Activated CD8-positive, alpha-beta T cell treated with anti-CD3 and anti-CD28 coated beads for 36 hours (primary cell): ENCODE results near the gene COL8A2. TPM values are rescaled to one million over a fixed set of nuclear protein-coding genes. Genes with fewer than 3 reads are reported as not detected.

Source experiments
- ATAC-seq: fragments of 200-7000 bp; cut with Tn5 transposase; one replicate; pipeline ENCODE4 v1.10.0; 2021; ENCODE audit warnings: mild to moderate bottlenecking, moderate library complexity
- CTCF ChIA-PET: fragments of 350-600 bp; sonication (Branson Sonifier 250); formaldehyde crosslinking; loops from one replicate; lab custom pipeline; 2021; ENCODE audit warnings: antibody characterized with exemption; lab: Charles Lee
- POLR2A ChIA-PET: fragments of 350-600 bp; sonication (Branson Sonifier 250); formaldehyde crosslinking; loops from one replicate; lab custom pipeline; 2021; ENCODE audit warnings: antibody characterized with exemption; lab: Charles Lee
- DNase-seq: peaks from one replicate; pipeline ENCODE4 v3.0.0-alpha.2; 2020
- H3K27ac Mint-ChIP-seq: one replicate; pipeline ENCODE4 v1.8.0; 2021; ENCODE audit warnings: mild to moderate bottlenecking, mixed read lengths
- H3K27me3 Mint-ChIP-seq: one replicate; pipeline ENCODE4 v1.8.0; 2021; ENCODE audit warnings: mixed read lengths
- H3K36me3 Mint-ChIP-seq: one replicate; pipeline ENCODE4 v1.8.0; 2021; ENCODE audit warnings: low read depth, mixed read lengths
- H3K4me1 Mint-ChIP-seq: one replicate; pipeline ENCODE4 v1.8.0; 2021; ENCODE audit warnings: low read depth, mixed read lengths
- H3K4me3 Mint-ChIP-seq: one replicate; pipeline ENCODE4 v1.8.0; 2021; ENCODE audit warnings: mild to moderate bottlenecking, moderate library complexity, mixed read lengths
- H3K9me3 Mint-ChIP-seq: one replicate; pipeline ENCODE4 v1.8.0; 2021; ENCODE audit warnings: mixed read lengths
- CTCF ChIP-seq: fragments of 200-600 bp; IDR thresholded peaks from one replicate; pipeline ENCODE4 v1.8.0; 2022; ENCODE audit warnings: antibody characterized with exemption, mild to moderate bottlenecking
- intact Hi-C: fragments of 100-400 bp; cut with micrococcal nuclease; formaldehyde crosslinking; loops from one replicate; pipeline ENCODE4 v1.10.0; 2022
- total RNA-seq, 2 experiments: library from RNA; stranded (reverse); gene quantifications; one replicate each; pipeline ENCODE4 v1.2.3, GENCODE V29; 2021

COL8A2 gene
- total RNA-seq, 2 experiments from 2014 or later, result 0.83 to 0.85 TPM

GRCh38 chr1:36083635-36084496, 41.2 kb downstream of the COL8A2 start, which contains the start of gene TEKT2:
Gene TEKT2 (plus strand): TSS chr1:36084094. CDS start chr1:36084922, 828 bp downstream.
- Mint-ChIP-seq H3K4me1 (no peaks in the 10 kb centered on the region), H3K27ac (no peak within 1 kb of the TSS), H3K9me3 (no peaks in the 10 kb centered on the region), H3K4me3 (no peak within 1 kb of the TSS), H3K36me3 (no peaks in the 10 kb centered on the region), H3K27me3 (peaks cover 28% of the 10 kb centered on the region)
- ATAC-seq (no peak), DNase-seq (peak; percentile 25)
- no peak for TF ChIP-seq CTCF
- intact Hi-C loops, result no loop called here
- ChIA-PET CTCF (interaction anchor here (0.8 kb wide), 1 partner anchor 33 kb away, joined by 3 read pairs; no protein-coding TSS in a partner anchor), POLR2A (no interaction called here)

GRCh38 chr1:36083219-36083618, 41.8 kb downstream of the COL8A2 start:
- DNase-seq (no peak), ATAC-seq (no peak)
- H3K9me3 Mint-ChIP-seq, result no peaks in the 10 kb centered on the region
- no peak overlapping the region for H3K27ac Mint-ChIP-seq
- no peaks in the 10 kb centered on the region for H3K4me1 Mint-ChIP-seq
- intact Hi-C loops, result no loop called here
- no peaks in the 10 kb centered on the region for H3K36me3 Mint-ChIP-seq
- H3K27me3 Mint-ChIP-seq, result peaks cover 28% of the 10 kb centered on the region
- no peak overlapping the region for H3K4me3 Mint-ChIP-seq
- TF ChIP-seq CTCF, result no peak
- POLR2A ChIA-PET, result no interaction called here
- CTCF ChIA-PET, result no interaction called here

- H3K27ac Mint-ChIP-seq, result no peak overlapping the region
- no peaks in the 10 kb centered on the region for H3K9me3 Mint-ChIP-seq
- no peak for ATAC-seq
Measured at GRCh38 chr1:36081926-36082485, 43.0 kb downstream of the COL8A2 start.

GRCh38 chr1:36080801-36081200, 44.2 kb downstream of the COL8A2 start:
- H3K27me3 Mint-ChIP-seq, result peaks cover 23% of the 10 kb centered on the region
- no peak overlapping the region for H3K27ac Mint-ChIP-seq
- intact Hi-C loops, result no loop called here
- no peaks in the 10 kb centered on the region for H3K36me3 Mint-ChIP-seq
- H3K4me3 Mint-ChIP-seq, result no peak overlapping the region
- DNase-seq (no peak), ATAC-seq (no peak)
- no peaks in the 10 kb centered on the region for H3K9me3 Mint-ChIP-seq
- no peak for TF ChIP-seq CTCF
- ChIA-PET CTCF (no interaction called here), POLR2A (no interaction called here)
- H3K4me1 Mint-ChIP-seq, result no peaks in the 10 kb centered on the region

More at GRCh38 chr1:36081926-36082485, 43.0 kb downstream of the COL8A2 start:
- no peak for DNase-seq
- Mint-ChIP-seq H3K27me3 (peaks cover 27% of the 10 kb centered on the region), H3K4me3 (no peak overlapping the region), H3K4me1 (no peaks in the 10 kb centered on the region), H3K36me3 (no peaks in the 10 kb centered on the region)
- POLR2A ChIA-PET, result no interaction called here
- CTCF ChIA-PET, result no interaction called here
- intact Hi-C loops, result no loop called here
- TF ChIP-seq CTCF, result no peak

GRCh38 chr1:36080236-36080635, 44.8 kb downstream of the COL8A2 start:
- H3K27me3 Mint-ChIP-seq, result peaks cover 22% of the 10 kb centered on the region
- no peaks in the 10 kb centered on the region for H3K9me3 Mint-ChIP-seq
- ChIA-PET POLR2A (no interaction called here), CTCF (interaction anchor here (0.6 kb wide), 1 partner anchor 879 kb away, joined by 3 read pairs; no protein-coding TSS in a partner anchor)
- H3K36me3 Mint-ChIP-seq, result no peaks in the 10 kb centered on the region
- intact Hi-C loops, result no loop called here
- H3K27ac Mint-ChIP-seq, result no peak overlapping the region
- no peak for TF ChIP-seq CTCF
- H3K4me1 Mint-ChIP-seq, result no peaks in the 10 kb centered on the region
- ATAC-seq (no peak), DNase-seq (no peak)
- no peak overlapping the region for H3K4me3 Mint-ChIP-seq
